ENCODE measurements around the gene MASP2.
"Not testable (repeated sequence)": the region's sequence is repeated elsewhere in the genome, so short reads cannot be mapped to it uniquely, and the experiment has no call there.

MASP2 gene

DNA sequence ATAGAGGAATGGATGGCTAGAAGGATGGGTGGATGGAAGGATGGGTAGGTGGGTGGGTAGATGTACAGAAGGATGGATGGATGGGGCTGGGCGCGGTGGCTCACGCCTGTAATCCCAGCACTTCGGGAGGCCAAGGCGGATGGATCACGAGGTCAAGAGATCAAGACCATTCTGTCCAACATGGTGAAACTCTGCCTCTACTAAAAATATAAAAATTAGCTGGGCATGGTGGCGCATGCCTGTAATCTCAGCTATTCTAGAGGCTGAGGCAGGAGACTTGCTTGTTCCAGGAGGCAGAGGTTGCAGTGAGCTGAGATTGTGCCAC, 7.0 kb downstream of the MASP2 start:
- in situ Hi-C loops (cut with MboI; ENCODE audit: low sequenced_read_pairs) = loop anchor here (25.0 kb wide), 1 partner anchor 597 kb away; no protein-coding TSS in a partner anchor

DNA sequence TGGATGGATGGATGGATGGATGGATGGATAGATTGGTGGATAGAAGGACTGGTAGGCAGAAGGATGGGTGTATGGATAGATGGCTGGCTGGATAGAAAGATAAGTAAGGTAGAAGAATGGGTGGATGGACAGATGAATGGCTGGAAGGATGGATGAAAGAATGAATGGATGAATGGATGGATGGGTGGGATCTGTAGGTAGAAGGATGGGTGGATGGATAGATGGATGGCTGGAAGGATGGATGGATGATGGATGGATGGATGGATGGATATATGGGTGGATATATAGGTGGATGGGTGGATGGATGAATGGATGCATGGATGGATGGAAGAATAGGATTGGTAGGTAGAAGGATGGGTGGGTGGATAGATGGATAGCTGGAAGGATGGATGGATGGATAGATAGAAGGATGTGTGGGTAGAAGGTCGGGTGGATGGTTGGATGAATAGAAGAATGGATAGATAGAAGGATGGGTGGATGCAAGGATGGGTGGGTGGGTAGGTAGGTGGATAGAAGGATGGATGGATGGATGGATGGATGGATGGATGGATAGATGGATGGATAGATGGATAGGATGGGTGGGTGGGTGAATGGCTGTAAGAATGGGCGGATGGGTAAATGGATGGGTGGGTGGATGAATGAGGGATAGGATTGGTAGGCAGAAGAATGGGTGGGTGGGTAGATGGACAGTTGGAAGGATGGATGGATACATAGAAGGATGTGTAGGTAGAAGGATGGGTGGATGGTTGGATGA, 7.5 kb downstream of the MASP2 start:
- in situ Hi-C loops (cut with MboI; ENCODE audit: low sequenced_read_pairs) = loop anchor here (25.0 kb wide), 1 partner anchor 598 kb away; no protein-coding TSS in a partner anchor

DNA sequence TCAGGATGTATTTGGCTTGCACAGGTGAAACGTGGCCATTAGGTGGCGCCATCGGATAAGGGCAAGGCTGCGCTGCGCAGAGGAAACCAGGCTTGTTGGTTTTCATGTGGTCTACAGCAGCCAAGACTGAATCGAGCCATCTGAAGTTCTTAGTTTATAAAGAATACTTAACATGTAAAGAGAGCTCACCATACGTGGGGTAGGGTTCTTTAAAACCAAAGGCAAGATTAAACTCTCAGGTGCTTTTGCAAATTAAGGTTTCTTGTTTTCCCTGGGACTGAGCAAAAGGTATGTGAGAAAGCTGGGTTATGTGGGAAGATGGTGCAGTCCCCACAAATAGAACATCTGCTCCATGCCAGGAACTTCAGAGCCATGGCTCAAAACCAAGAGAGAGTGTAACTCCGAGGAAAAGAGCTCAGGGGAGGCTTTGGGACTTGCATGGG, 9.3 kb downstream of the MASP2 start:
- in situ Hi-C loops (cut with MboI; ENCODE audit: low sequenced_read_pairs) = loop anchor here (25.0 kb wide), 1 partner anchor 600 kb away; no protein-coding TSS in a partner anchor

DNA sequence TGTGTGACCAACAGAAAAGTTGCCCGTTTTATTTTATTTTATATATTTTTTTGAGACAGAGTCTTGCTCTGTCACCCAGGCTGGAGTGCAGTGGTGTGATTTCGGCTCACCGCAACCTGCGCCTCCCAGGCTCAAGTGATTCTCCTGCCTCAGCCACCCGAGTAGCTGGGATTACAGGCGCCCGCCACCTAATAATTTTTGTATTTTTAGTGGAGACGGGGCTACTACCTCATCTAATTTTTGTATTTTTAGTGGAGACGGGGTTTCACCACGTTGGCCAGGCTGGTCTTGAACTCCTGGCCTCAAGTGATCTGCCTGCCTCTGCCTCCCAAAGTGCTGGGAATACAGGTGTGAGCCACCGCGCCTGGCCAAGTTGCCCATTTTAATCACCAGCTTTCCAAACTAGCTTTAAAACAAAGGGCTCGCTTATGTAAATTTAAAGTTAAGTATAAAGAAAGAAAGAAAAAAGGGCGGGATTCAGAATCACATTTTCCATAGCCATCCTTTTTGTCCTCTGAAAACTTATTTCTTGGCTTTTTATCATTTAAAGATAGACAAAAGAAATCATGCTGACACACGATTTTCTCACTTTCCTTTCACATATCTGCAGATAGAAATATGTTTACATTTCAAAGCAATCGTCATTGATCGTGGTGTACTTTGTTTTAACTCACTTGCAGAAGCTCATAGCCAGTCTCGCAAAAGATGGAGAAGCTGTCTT, 9.9 kb downstream of the MASP2 start:
- in situ Hi-C loops (cut with MboI; ENCODE audit: low sequenced_read_pairs) = loop anchor here (25.0 kb wide), 1 partner anchor 600 kb away; no protein-coding TSS in a partner anchor

DNA sequence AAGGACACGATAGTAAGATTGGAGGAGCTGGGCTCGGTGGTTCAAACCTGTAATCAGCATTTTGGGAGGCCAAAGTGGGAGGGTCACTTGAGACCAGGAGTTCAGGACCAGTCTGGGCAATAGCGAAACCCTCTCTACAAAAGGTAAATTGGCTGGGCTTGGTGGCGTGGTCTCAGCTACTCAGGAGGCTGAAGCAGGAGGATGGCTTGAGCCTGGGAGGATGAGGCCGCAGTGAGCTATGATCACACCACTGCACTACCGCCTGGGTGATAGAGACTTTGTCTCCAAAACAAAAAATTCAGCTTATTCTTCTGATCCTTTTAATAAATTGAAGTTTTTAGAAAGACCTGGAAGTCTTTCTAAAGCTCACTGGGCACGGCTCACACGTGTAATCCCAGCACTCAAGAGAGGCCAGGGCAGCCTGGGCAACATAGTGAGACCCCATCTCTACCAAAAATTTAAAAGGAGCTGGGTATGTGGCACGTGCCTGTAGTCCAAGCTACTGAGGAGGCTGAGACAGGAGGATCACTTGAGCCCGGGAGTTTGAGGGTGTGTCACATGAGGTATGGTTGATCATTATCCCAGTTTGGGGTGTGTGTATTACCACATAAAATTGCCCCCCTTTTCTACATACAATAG, 15.3 kb downstream of the MASP2 start:
- in situ Hi-C loops (cut with MboI; ENCODE audit: low sequenced_read_pairs) = loop anchor here (25.0 kb wide), 1 partner anchor 606 kb away; no protein-coding TSS in a partner anchor

DNA sequence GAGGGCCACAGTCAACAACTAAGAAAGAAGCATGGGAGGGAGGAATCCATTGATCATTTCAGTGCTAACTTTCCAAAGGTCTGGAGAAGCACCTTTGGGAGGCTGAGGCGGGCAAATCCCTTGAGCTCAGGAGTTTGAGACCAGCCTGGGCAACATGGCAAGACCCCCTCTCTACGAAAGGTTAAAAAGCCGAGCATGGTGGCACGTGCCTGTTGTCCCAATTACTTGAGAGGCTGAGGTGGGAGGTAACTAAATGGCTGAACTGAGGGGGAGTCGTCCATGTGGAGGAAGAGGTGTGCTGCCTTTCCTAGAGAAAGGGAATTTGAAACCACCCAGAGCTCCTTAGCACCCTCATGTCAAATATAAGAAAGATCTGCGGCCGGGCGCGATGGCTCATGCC, 16.2 kb downstream of the MASP2 start:
- in situ Hi-C loops (cut with MboI; ENCODE audit: low sequenced_read_pairs) = loop anchor here (25.0 kb wide), 1 partner anchor 606 kb away; no protein-coding TSS in a partner anchor

DNA sequence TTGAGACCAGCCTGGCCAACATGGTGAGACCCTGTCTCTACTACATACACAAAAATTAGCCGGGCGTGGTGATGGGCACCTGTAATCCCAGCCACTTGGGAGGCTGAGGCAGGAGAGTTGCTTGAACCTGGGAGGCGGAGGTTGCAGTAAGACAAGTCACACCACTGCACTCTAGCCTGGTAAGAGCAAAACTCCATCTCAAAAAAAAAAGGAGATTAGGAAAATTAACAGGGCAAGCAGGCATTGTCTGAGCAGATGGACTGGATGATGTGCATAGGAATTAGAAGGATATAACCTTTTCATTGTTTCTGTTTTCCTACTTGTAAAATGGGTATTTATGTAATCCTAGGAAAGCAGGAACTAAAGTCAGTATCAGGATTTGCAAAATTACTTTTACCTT, 19.0 kb downstream of the MASP2 start:
- in situ Hi-C loops (cut with MboI; ENCODE audit: low sequenced_read_pairs) = loop anchor here (25.0 kb wide), 1 partner anchor 609 kb away; no protein-coding TSS in a partner anchor

DNA sequence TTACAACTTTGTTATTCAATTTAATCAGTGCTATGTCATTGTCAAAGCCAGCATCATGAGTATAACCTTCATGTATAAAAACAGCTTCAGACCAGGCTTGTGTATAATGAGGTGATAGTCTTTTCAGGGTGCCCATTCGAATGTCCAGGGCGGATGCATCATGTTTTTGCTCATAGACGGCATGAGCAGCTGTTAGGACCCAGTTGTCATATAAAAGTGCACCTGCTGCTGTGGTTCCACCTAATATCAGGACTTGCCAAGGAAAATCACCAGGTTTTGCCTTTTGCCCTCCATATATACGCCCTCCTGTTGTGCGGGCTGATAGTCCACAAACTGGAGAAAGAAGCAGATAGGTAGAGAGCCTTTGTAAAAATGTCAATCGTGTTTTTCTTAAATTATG, 19.7 kb downstream of the MASP2 start:
- in situ Hi-C loops (cut with MboI; ENCODE audit: low sequenced_read_pairs) = loop anchor here (25.0 kb wide), 1 partner anchor 610 kb away; no protein-coding TSS in a partner anchor

DNA sequence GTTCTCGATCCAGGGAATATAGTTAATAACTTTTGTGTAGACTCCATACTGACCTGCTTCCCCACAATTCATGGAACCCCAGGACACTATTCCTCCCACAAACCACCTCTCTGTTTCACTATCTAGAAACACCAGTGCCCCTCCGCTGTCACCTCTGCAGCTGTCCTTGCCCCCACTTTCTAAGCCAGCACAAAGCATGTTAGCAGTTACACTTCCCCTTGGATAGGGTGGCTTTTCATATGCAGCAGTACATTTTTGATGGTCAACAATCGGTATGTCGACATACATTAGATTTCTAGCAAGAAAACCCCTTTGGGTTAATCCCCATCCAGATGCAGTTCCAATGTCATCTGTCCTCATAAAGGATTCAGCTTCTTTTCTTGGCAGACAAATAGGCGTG, 20.1 kb downstream of the MASP2 start:
- in situ Hi-C loops (cut with MboI; ENCODE audit: low sequenced_read_pairs) = loop anchor here (25.0 kb wide), 1 partner anchor 610 kb away; no protein-coding TSS in a partner anchor

DNA sequence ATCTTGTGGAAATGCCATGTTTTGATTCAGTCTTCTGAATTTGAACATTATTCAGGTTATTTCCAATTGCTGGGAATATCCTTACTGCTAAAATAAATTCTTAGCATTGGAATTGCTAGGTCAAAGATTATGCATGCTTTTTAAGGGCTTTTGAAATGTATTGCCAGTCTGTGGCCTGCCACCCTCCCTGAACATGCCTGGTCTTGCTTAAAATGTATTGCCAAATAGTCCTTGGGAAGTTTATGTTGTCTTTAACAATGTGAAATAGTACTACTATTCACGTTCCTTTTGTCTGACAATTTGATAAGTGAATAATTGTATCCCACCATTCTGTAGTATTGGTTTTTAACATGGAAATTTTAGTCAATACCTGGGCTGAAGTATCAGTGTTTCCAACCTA, 21.0 kb downstream of the MASP2 start:
- in situ Hi-C loops (cut with MboI; ENCODE audit: low sequenced_read_pairs) = loop anchor here (25.0 kb wide), 1 partner anchor 611 kb away; no protein-coding TSS in a partner anchor

DNA sequence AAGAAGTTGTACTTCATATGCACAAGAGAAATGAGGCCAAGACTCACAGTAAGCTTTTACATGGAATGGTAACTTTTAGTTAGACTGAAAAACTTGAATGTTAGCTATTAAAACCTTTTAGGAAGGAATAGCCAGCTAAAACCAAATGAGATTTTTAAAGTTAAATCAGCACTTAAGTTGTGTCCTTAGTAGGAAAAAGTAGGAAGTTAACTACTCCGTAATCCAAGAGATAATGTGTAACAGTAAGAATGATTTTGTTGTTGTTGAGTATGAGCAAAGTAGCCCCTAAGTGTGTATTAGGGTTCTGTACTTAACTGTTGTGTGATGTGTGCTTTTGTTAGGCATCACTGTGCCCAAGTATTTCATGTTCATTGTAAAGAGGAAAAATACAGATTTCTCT, 21.4 kb downstream of the MASP2 start:
- in situ Hi-C loops (cut with MboI; ENCODE audit: low sequenced_read_pairs) = loop anchor here (25.0 kb wide), 1 partner anchor 612 kb away; no protein-coding TSS in a partner anchor

DNA sequence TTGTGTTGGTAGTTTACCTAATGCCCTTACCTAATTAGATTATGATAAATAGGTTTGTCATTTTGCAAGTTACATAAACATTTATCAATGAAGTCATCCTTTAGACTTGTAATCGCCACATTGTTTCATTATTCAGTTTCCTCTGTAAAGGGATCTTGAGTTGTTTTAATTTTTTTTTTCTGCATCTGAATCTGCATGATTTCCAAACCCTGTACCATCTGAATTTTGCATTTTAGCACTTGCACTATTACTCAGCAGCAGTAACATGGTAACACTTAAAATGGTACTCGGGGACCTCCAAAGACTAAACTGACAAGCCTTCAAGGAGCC, 22.2 kb downstream of the MASP2 start:
- in situ Hi-C loops (cut with MboI; ENCODE audit: low sequenced_read_pairs) = loop anchor here (25.0 kb wide), 1 partner anchor 612 kb away; no protein-coding TSS in a partner anchor

DNA sequence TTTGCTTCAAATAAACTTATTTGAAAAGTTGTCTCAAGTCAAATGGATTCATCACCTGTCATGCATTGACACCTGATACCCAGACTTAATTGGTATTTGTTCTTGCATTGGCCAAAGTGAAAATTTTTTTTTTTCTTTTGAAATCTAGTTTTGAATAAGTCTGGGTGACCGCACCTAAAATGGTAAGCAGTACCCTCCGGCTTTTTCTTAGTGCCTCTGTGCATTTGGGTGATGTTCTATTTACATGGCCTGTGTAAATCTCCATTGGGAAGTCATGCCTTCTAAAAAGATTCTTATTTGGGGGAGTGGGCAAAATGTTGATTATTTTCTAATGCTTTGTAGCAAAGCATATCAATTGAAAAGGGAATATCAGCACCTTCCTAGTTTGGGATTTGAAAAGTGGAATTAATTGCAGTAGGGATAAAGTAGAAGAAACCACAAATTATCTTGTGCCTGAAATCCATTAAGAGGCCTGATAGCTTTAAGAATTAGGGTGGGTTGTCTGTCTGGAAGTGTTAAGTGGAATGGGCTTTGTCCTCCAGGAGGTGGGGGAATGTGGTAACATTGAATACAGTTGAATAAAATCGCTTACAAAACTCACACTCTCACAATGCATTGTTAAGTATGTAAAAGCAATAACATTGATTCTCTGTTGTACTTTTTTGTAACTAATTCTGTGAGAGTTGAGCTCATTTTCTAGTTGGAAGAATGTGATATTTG, 22.7 kb downstream of the MASP2 start:
- in situ Hi-C loops (cut with MboI; ENCODE audit: low sequenced_read_pairs) = no loop called here

DNA sequence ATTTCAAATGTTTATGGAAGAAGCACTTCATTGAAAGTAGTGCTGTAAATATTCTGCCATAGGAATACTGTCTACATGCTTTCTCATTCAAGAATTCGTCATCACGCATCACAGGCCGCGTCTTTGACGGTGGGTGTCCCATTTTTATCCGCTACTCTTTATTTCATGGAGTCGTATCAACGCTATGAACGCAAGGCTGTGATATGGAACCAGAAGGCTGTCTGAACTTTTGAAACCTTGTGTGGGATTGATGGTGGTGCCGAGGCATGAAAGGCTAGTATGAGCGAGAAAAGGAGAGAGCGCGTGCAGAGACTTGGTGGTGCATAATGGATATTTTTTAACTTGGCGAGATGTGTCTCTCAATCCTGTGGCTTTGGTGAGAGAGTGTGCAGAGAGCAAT, 23.8 kb downstream of the MASP2 start:
- in situ Hi-C loops (cut with MboI; ENCODE audit: low sequenced_read_pairs) = no loop called here

DNA sequence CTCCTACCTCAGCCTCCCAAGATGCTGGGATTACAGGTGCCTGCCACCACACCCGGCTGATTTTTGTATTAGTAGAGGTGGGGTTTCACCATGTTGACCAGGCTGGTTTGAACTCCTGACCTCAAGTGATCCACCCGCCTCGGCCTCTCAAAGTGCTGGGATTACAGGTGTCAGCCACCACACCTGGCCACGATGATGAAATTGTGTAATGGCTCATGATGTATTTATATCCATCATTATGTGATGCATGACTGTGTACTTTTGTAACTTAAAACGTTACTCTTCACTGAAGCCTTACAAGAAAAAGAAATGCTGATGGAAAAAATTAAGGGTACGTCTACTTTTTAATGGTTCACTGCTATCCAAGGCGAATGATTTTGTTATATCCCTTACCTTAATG, 27.1 kb downstream of the MASP2 start:
- in situ Hi-C loops (cut with MboI; ENCODE audit: low sequenced_read_pairs) = no loop called here

DNA sequence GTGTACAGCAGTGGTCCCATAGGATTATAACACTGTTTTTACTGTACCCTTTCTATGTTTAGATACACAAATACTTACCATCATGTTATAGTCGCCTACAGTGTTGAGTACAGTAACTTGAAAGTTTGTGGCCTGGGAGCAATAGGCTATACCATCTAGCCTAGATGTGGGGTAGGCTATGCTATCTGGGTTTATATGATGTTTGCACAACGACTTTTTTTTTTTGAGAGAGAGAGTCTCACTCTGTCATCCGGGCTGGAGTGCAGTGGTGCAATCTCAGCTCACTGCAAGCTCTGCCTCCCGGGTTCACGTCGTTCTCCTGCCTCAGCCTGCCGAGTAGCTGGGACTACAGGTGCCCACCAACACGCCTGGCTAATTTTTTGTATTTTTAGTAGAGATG, 27.7 kb downstream of the MASP2 start:
- in situ Hi-C loops (cut with MboI; ENCODE audit: low sequenced_read_pairs) = not testable (repeated sequence)

DNA sequence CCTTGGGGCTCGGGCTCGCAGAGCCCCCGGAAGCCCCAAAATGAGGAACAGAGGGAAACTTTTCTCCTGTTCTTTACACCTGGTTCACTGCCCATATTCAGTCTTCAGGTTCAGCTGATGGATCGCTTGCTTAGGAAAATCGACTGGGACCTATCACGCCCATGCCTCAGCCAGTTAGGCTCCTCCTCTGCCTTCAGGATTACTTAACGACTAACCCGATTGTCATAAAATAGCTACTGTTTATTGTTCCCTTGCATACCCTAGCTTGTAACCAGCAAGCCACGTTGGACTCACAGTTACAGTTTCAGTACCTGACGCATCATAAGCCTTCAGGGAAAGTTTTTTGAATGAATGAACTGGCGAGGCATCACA, 33.9 kb downstream of the MASP2 start:
- in situ Hi-C loops (cut with MboI; ENCODE audit: low sequenced_read_pairs) = no loop called here

DNA sequence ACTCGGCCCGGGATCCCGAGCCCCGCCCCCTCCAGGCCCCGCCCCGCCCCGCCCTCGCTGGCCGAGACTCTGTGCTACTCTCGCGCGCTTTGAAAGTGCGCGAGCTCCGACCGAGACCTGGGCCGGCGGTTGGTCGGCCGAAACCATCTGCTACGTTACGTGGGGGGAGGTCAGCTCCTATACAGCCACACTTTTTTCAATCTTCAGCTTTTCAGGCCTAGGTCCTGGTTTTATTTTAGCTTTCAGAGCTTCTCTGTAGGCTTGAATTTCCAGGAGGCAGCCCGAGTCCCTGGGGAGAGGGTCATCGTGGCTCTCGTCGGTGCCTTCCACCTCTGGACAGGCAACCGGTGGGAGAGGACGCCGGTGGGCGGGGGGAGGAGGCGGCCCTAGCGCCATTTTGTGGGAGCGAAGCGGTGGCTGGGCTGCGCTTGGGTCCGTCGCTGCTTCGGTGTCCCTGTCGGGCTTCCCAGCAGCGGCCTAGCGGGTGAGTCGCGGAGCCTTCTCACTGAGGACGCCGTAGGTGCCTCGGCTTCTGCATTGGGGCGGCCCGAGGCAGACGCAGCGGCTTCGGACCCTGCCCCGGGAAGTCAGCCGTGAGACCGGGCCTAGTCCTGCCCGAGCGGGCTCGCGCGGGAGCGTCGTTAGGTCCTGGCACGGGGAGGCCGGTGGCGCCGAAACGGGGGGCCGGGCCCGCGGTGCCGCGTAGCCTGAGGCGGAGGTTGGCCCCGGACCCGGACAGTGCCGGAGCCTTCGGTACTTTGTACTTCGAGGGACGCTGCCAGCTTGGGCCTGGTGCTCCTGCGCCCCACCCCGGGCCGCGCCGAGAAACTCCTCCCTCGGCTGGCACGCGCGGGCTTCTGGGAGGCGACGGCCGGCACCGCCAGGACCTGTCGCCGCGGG, 34.5 kb downstream of the MASP2 start, which contains the start of gene TARDBP:
Gene TARDBP (plus strand): TSS at position 395 of the 900 bp plus-strand sequence. CDS start 1,074 bp downstream, outside the sequence.
- in situ Hi-C loops (cut with MboI; ENCODE audit: low sequenced_read_pairs) = no loop called here

DNA sequence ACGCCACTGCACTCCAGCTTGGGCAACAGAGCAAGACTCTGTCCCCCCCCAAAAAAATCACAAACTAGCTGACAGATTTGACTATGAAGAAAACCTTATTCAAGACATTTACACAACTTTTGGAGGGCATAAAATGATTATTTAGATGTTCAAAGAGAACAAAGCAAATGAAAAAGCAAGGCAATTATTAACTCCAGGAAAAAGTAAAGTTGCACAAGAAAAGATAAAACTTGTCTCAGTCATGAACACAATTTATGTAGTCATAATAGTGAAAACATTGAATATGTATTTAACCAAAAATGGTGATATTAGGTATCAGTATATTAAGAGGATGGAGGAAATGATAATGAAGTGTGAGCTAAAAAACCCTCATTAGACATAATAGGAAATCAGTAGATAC, 46.5 kb downstream of the MASP2 start:
- in situ Hi-C loops (cut with MboI; ENCODE audit: low sequenced_read_pairs) = no loop called here

DNA sequence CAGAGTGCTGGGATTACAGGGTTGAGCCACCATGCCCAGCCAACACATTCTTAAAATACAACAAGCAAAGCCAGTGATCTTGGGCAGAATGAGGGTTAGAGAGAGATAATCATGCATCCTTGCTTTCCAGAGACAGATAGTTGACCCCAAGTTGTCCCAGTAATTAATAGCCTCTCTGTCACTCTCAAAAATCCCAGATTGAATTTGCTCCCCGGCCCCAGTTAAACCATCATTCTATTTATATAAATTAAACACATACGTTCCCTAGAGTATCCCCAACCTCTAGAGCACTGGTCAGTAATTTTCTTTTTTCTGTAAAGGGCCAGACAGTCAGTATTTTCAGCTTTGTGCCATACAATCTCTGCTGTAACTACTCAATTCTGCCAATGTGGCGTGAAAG, 50.9 kb downstream of the MASP2 start:
- in situ Hi-C loops (cut with MboI; ENCODE audit: low sequenced_read_pairs) = no loop called here
